Activated T-helper 1 cell treated with Interleukin-2 at 50 U/mL for 16 hours (primary cell): ENCODE results near the gene RPS13.
A peak's percentile ranks its signal among the peaks of the same experiment; 100 is the strongest.
"Not testable (repeated sequence)": the region's sequence is repeated elsewhere in the genome, so short reads cannot be mapped to it uniquely, and the experiment has no call there.

Experiments used
- DNase-seq: peaks from one replicate; pipeline ENCODE4 v3.0.0-alpha.2; 2020; ENCODE audit warnings: low read depth

The RPS13 gene

DNA sequence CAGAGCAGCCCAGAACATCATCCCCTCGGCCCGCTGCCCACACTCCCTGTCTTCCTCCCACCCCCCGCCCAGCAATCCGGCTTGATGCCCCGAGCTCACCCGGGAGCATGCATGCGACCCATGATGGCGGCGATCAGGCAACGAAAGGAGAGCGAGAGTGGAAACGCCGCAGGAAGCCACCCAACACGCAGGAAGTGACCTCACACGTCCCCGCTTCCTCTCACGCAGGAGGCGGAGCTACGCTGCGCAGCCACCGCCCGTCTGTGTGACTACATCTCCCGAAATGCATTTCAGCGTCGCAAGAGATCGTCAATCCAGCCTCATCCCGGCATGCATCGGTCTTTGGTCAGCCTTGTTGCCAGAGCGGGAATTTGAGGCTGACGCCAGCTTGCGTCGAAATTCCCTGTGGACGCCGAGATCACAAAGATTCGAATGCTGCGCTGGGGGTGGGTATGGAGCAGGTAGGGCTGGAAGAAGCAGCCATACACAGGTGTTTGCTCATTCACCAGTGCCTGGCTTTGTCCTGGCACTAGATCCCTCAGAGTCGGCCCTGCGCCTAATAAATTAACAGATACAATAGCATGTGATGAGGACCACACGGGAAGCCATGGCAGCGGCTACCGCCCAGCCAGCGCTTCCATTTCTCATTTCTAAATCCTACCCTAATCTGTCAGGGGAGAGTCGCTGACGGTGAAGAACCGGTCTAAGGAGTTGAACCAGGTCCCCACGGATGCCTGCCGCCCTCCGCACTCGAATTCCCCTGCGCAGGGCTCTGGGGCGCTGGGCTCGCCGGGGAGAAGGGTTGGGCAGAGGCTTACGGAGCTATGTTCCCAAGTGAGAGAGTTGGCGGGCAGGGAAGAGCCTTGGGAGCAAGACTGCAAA lies at the start of gene RPS13:
TSS of gene RPS13 (minus strand) at position 148 of the 882 bp plus-strand sequence. CDS start at position 122, 26 bp downstream.
- DNase-seq = peak; percentile 90

DNA sequence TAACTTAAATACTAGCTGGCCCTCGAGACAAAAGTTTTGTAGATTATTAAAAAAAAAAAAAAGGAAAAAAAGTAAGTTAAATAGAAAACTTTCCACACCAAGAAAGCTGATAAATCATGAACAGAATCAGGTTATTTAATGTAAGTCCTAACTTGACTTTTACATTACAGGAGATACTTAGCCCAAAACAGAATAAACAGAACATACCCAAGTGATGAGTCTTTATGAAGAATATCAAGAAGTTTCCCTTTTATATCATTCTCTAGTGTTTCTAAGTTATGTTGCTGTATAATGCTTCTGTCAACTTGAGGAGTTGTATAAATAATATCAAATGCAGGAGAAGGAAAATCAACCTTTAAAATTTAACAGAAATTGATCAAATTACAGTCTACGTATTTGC lies 44.5 kb upstream of the RPS13 start:
- no peak for DNase-seq

DNA sequence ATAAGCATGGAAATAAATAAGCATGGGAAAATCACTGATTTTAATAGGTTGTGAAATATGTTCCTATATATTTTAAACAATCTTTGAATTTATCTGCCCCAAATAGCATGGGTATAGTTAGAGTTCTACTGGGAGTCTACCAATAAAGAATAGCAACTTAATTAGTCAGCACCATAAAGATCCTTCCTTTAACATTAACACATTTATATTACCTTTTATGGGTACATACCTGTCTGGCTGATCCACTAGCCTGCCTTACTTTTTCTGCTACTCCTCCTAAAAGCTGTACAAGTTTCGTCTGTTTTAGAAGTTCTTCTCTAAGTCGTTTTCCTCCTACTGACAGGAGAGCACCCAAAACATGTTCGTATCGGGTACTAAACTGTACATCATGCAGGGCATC lies 39.8 kb upstream of the RPS13 start:
- DNase-seq = no peak

DNA sequence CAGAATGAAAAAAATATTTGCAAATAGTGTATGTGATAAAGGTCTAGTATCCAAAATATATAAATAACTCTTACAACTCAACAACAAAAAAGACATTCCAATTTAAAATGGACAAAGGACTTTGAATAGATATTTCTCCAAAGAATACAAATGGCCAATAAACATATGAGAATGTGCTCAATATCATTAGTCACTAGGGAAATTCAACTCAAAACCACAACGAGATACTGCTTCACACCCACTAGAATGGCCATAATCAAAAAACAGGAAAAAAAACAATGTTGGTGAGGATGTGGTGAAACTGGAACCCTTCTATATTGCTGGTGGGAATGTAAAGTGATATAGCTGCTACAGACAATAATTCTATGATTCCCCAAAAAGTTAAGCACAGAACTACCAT lies 38.6 kb upstream of the RPS13 start:
- no peak for DNase-seq

DNA sequence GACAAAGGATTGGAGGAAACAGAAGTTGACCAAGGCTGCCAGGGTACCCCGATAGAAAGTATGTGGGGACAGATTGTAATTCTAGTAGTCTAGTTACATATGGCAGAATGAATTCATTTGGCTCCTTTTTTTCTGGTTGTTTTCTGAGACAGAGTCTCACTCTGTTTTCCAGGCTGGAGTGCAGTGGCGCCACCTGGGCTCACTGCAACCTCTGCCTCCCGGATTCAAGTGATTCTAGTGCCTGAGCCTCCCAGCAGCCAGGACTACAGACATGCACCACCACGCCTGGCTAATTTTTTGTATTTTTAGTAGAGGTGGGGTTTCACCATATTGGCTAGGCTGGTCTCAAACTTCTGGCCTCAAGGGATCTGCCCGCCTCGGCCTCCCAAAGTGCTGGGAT lies 30.3 kb upstream of the RPS13 start:
- not testable (repeated sequence) for DNase-seq

DNA sequence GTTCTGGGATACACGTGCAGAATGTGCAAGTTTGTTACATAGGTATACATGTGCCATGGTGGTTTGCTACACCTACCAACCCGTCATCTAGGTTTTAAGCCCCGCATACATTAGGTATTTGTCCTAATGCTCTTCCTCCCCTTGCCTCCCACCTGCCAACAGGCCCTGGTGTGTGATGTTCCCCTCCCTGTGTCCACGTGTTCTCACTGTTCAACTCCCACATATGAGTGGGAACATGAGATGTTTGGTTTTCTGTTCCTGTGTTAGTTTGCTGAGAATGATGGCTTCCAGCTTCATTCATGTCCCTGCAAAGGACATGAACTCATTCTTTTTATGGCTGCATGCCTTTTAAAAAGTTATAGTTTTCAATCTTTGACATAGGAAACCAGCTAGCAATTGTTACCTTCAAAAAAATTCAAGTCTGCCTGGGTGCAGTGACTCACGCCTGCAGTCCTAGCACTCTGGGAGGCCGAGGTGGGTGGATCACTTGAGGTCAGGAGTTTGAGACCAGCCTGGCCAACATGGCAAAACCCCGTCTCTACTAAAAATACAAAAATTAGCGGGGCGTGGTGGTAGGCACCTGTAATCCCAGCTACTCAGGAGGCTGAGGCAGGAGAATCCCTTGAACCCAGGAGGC lies 28.1 kb upstream of the RPS13 start:
- DNase-seq = not testable (repeated sequence)

DNA sequence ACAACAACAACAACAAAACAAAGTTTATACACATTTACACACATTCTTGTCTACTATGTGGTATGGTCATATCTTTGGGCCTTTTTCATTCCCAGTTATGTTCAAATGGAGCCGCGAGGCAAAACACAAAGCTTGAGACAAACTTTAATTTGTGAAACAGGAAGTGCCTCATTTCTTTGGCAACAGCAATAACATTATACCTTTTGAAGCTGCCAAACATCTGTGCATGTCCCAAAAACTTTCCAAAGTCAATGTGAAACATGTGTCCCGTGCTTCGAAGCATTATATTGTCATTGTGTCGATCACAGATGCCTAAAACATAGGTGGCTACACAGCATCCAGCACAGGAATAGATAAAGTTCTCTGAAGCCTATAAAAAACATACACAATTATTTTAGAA lies 25.0 kb upstream of the RPS13 start:
- DNase-seq = no peak

DNA sequence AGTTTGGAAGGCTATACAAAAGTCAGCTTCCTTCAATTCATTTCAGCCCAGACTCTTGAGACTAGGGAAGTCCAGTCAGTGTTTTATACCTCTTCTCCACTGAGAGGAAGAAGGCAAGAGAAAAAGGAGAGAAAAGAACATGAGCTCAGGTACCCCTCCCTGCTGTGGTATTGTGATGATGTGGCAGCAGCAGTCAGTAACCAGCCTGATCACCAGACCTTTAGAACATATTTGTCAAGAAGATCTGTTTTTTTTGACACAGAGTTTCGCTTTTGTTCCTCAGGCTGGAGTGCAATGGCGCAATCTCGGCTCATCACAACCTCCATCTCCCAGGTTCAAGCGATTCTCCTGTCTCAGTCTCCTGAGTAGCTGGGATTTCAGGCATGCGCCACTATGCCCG lies 21.2 kb upstream of the RPS13 start:
- DNase-seq = no peak

DNA sequence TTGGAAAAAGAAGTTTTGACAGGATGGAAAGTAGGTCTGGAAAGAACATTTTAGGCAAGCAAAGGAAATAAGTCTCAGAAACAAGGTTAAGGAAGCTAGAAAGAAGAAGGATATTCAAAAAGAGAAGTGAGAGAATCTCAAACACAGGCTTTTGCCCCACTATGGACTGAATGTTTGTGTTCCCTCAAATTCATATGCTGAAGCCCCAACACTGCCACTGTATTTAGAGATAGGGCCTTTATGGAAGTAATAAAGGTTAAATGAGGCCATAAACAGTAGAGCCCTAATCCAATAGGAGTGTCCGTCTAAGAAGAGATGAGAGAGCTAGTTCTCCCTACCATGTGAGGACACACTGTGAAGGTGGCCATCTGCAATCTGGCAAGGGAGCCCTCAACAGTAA lies 20.6 kb upstream of the RPS13 start:
- no peak for DNase-seq

DNA sequence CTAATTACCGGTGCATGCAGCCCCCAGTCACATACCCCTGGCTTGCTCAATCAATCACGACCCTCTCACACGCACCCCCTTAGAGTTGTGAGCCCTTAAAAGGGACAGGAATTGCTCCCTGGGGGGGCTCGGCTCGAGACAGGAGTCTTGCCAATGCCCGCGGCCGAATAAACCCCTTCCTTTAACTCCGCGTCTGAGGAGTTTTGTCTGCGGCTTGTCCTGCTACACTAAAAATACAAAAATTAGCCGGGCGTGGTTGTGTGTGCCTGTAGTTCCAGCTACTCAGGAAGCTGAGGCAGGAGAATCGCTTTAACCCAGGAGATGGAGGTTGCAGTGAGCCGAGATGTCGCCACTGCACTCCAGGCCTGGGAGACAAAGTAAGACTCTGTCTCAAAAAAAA lies 8.5 kb upstream of the RPS13 start:
- DNase-seq = not testable (repeated sequence)

DNA sequence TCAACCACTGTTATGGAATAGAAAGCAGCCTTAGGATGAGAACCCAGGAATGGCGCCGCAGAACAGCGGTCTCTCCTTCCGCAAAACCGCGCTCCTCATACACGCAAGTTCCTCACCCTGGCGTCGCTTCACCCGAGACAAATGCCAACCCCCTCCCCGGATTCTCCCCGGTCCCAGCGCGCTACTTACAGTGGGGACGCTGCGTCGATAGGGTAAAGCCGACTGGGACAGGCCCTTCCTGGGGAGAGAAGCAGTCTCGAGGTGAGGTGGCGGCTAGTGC lies 287 bp downstream of the RPS13 start:
- DNase-seq = peak; percentile 19

DNA sequence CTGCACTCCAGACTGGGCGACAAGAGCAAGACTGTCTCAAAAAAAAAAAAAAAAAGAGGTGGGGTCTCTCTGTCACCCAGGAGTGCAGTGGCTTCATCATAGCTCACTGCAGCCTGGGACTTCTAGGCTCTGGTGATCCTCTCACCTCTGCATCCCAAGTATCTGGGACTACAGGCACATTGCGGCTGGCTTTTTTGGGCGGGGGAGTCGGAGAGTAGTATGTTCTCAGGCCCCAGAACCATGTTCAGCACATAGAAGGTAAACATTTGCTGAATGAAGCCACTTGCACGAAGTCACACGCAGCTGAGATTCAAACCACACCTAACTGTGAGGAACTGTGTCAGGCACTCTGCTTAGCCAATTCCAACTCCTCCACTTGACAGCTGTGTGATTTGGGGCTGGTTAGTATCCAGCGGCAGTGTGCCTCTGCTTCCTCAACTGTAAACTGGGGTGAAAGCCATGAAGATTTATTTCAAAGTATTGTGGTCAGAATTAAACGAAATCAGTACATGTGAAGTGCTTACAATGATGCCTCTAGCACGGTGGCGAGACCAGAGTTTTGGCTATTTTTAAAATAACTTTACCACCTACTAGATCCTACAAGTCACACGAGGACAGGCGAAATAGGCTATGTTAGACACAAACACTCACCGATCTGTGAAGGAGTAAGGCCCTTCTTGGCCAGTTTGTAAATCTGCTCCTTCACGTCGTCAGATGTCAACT lies 789 bp downstream of the RPS13 start:
- no peak for DNase-seq

DNA sequence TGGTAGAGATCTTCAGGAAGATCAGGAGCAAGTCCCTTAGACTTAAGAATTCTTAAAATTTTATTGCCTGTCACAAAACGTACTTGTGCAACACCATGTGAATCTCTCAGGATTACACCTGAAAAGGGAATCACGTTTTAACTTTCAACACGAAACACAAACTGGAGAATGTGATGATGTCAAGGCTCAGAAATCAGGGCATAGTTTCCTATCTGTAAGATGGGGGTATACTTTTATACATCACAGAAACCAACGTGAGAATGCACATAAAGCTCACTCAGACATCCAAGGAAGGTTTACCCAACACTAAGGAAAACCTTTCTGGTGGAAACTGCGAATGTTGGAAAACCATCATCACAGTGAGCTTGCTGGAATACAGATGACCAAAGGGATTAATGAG lies 2.0 kb downstream of the RPS13 start:
- no peak for DNase-seq

DNA sequence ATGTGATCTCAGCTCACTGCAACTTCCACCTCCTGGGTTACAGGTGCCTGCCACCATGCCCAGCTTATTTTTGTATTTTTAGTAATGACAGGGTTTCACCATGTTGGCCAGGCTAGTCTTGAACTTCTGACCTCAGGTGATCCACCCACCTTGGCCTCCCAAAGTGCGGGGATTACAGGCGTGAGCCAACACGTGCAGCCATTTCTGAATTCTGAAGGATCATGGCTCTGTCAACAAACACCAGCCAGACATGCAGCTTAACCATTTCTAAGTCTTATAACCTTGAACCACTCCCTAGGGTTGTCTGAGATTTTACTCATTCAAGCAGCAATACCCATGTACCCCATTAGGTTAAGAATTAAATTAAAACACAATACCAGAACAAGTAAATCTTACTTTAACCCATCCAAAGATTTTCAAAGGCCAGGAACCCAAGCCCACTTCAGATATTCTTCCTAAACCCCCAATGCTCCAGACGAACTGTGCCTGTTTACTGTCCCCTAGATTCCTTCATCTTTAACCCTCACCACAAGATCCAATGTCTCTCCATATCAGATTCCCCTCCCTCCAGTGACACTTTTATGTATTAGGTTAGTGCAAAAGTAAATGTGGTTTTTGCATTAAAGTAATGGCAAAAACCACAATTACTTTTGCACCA lies 4.0 kb downstream of the RPS13 start:
- no peak for DNase-seq

DNA sequence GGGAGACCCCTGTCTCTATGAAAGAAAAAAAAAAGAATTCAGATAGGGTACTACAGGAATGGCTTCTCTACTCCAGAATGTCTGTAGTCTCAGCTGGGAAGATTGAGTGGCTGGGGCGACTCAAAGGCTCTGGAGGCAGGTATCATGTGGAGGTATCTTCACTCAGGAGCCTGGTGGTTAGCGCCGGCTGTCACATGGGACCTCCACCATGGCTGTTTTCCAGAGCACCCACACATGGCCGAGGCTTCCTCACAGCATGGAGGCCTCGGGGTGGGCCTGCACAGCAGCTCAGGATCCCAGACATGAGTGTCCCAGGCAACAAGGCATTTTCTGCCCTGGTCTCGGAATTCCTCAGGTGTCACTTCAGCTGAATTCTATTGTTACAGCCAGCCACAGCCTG lies 10.1 kb downstream of the RPS13 start:
- DNase-seq = no peak

DNA sequence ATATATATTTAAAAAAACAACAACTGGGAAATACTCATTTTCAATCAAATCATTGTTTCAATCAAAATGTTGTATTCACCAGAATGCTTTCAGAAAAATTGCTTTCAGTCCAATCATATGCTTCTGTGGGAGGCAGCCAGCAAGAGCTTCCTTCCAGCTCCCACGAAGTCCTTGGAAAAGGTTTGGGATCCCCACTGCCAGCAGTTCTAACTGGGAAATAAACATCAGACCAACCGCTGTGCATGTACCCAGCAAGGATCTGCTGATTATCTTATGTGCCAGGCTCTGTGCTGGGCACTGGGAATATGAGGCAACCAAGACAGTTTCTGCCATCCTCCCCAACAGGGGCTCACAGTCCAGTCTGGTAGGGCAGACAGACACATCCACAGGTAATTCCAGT lies 10.8 kb downstream of the RPS13 start:
- DNase-seq = no peak

DNA sequence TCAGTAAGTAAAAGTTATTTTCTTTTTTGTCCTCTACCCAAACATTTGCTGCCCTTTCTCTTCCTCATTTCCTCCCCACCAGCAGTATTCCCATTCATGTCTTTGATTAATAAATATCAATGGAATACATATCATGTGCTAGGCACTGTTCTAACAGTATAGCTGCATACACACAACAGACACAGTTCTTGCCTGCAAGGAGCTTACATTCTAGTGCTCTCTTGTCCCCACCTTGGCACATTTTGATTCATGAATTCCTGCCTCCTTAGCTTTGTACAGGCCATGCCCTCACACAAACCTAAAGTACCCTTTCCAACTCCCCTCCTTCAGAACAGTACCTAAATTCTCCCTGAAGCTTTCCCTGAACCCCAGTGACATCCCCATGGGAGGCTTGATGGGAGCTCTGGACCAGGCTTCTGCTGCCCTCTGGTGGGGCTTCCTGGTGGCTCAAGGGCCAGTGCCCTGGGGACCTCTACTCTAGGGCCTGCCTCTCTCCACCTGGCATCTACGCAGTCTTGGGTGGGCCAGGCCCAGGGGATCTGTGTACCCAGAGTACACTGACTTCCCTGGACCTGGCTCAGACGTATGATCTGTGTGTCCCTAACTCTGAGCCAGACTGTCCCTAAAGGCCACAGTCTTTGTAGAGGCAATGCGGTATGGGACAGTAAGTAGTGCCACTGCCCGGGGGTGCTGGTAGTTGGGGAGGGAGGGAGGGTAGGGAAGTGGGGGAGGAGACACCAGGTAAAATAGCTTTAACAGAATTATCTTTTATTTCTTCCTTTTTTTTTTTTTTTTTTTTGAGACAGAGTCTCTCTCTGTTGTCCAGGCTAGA lies 14.1 kb downstream of the RPS13 start:
- DNase-seq = no peak

DNA sequence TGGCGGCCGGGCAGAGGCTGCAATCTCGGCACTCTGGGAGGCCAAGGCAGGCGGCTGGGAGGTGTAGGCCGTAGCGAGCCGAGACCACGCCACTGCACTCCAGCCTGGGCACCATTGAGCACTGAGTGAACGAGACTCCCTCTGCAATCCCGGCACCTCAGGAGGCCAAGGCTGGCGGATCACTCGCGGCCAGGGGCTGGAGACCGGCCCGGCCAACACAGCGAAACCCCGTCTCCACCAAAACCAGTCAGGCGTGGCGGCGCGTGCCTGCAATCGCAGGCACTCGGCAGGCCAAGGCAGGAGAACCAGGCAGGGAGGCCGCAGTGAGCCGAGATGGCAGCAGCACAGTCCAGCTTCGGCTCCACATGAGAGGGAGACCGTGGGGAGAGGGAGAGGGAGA lies 26.3 kb downstream of the RPS13 start:
- not testable (repeated sequence) for DNase-seq

DNA sequence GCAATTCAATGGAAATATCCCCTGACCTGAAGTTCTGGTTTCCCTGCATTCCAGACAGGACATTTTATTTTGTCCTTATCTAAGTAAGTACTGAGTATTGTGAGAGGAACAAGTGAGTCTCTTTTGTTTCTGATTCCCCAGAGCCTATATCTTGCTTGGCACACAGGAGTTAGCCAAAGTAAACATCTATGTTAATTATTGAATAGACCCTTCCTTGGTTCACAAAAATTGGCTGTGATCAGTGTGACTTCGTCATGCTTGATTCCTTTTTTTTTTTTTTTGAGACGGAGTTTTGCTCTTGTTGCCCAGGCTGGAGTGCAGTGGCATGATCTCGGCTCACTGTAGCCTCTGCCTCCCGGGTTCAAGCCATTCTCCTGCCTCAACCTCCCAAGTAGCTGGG lies 29.0 kb downstream of the RPS13 start:
- DNase-seq = not testable (repeated sequence)

DNA sequence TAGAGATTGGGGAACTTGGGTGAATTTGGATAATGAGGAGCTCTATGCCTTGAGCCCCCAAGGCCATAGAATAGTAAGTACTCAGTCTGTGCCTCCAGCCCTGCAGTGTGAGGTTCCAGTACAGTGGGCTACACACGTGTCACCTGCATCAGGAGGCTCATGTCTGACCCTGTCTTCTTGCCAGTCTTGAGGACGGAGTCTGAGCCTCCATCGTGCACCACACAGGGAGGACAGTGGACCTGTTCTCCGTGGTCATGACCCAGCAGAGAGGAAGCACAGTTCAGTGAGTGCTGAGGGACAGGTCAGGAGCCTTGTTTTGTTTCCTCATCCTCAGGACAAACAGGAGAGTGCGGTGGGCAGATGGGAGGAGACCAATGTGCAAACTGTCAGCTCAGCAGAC lies 30.8 kb downstream of the RPS13 start:
- no peak for DNase-seq
